ENCODE measurements around the gene STIP1. TPM values are rescaled to one million over a fixed set of nuclear protein-coding genes. Genes with fewer than 3 reads are reported as not detected.
"Not testable (repeated sequence)": the region's sequence is repeated elsewhere in the genome, so short reads cannot be mapped to it uniquely, and the experiment has no call there.

The STIP1 gene
- total RNA-seq, 2 donors from 2014 or later: 104 to 139 TPM

GRCh38 chr11:64244966-64245365 is 59.0 kb downstream of the STIP1 start:
- Histone ChIP-seq H3K9me3 (no peaks in the 10 kb centered on the region), H3K4me1 (replicated peaks) (peaks cover 15% of the 10 kb centered on the region), H3K27ac (peak overlapping the region; percentile 71 to 84), H3K27me3 (replicated peaks; ENCODE audit: insufficient read depth) (no peaks in the 10 kb centered on the region), H3K36me3 (no peaks in the 10 kb centered on the region), H3K4me3 (peak overlapping the region in 1 of 2 donors; percentile 52)
- TF ChIP-seq CTCF (IDR thresholded peaks at IDR 0.05) (no peak), POLR2AphosphoS5 (IDR thresholded peaks at IDR 0.05) (no peak), POLR2A (IDR thresholded peaks at IDR 0.05) (no peak)
- no peak for DNase-seq (ENCODE audit: low spot score)
- intact Hi-C loops (cut with DNase I): no loop called here
- 36% methylated on average over 6 of the region's 6 CpGs for WGBS

GRCh38 chr11:64245401-64245796 is 59.4 kb downstream of the STIP1 start:
- H3K9me3 ChIP-seq: no peaks in the 10 kb centered on the region
- H3K4me3 ChIP-seq: peak overlapping the region; percentile 47 to 52
- no peaks in the 10 kb centered on the region for H3K36me3 ChIP-seq
- intact Hi-C loops (cut with DNase I): no loop called here
- H3K27me3 ChIP-seq (replicated peaks; ENCODE audit: insufficient read depth): no peaks in the 10 kb centered on the region
- H3K27ac ChIP-seq: peak overlapping the region; percentile 71 to 84
- no peak for TF ChIP-seq CTCF (IDR thresholded peaks at IDR 0.05)
- TF ChIP-seq POLR2A (IDR thresholded peaks at IDR 0.05): no peak
- TF ChIP-seq POLR2AphosphoS5 (IDR thresholded peaks at IDR 0.05): no peak
- DNase-seq (ENCODE audit: low spot score): no peak
- H3K4me1 ChIP-seq (replicated peaks): peaks cover 15% of the 10 kb centered on the region
- WGBS: 2% methylated on average over 6 of the region's 6 CpGs

DNA sequence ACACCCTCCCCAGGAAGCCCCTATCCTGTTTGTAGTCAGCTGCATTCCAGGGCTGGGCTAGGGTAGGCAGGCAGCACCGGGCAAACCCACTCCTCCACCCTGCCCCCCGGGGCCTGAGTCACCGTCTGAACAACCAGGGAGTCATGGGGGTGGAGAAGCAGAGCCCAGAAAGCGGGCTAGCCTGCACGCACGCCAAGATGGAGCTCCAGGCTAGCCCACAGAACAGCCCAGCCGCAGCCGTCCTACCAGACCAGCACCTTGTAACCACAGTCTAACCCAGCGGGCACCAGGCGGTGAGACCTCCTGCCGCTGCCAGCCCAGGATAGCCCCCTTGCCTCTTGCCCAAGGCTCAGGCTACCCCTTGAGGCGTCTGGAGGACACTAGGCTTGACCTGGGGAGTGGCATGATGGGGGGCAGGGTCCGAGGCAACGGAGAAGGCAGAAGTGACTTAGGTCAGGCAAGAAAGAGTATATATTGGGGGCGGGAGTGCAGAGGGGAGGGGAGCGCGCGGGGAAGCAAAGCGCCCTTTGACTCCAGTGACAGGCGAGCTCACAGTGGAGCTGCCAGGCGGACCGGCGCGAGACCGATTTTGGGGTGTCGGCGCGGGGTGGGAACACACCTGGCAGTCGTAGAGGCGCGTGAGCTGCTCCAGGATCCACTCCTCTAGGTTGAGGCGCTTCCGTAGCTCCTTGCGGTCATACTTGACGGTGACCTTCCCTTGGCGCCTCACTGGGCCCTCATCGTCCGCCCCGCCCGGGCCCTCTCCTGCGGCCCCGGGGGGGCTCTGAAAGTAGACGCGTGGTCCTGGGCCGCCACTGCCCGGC is 60.0 kb downstream of the STIP1 start:
- Histone ChIP-seq H3K27ac (peak overlapping the region; percentile 71 to 84), H3K9me3 (no peaks in the 10 kb centered on the region), H3K27me3 (replicated peaks; ENCODE audit: insufficient read depth) (no peaks in the 10 kb centered on the region), H3K36me3 (no peaks in the 10 kb centered on the region), H3K4me1 (replicated peaks) (peaks cover 15% of the 10 kb centered on the region), H3K4me3 (peak overlapping the region; percentile 47 to 52)
- no peak for DNase-seq (ENCODE audit: low spot score)
- intact Hi-C loops (cut with DNase I): no loop called here
- peak; percentile 38 for TF ChIP-seq POLR2A (IDR thresholded peaks at IDR 0.05)
- TF ChIP-seq CTCF (IDR thresholded peaks at IDR 0.05): no peak
- under 1% methylated on average over 45 of the region's 46 CpGs for WGBS

DNA sequence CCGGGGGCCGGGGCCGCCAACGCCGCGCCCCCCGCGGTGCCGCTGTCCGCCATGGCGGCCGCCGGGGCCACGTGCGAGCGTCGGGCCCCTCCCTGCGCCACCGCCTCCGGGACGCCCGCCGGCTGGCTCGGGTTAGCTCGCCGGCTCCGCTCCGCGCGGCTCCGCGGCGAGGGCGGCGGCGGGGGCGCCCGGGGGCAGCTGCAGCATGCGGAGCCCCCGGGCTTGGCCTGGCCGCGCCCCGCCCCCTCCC is 60.6 kb downstream of the STIP1 start:
- H3K4me3 ChIP-seq: peak overlapping the region; percentile 47 to 52
- WGBS: 1% methylated on average over 23 of the region's 43 CpGs
- H3K27me3 ChIP-seq (replicated peaks; ENCODE audit: insufficient read depth): not testable (repeated sequence)

DNA sequence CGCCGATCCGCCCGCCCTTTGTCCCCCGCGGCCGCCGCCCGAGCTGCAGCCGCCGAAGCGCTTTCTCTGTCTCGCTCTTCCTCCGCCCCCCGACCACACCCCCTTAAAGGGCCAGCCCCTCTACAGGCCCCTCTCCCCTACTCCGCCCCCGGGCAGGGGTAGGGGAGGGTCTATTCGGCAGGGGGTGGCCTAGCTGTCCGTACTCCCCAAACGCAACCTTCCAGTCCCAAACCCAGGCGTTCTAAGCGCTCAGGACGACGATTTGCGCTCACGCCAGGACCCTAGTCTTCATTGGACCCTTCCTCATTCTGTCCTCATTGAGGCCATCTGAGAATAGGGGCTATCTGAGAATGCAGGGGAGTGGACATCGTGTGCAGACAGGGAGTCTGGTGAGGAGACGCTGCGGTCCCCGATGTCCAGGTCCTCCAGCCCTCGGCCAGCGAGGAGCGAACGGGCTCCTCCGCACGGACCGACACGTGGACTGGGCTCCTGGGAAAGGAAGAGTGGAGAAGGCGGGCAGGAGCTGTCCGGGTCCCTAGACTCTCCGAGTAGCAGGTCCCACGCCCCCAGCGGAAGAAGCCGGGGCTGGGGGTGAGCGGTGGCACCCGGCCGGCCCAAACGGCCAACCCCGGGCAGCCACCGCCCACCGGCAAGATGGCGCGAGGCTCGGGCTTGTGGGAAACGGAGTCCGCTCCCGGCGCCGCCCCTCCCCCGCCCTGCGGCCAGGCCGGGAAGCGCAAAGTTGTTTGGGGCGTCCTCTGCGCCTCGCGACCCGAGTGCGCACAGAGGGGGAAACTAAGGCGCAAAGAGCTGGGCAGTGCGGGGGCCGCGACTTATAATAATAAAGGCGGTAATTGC is 61.1 kb downstream of the STIP1 start, which contains the start of gene PPP1R14B:
Gene PPP1R14B (minus strand): TSS at position 73 of the 858 bp plus-strand sequence. CDS start 270 bp downstream, outside the sequence.
- intact Hi-C loops (cut with DNase I): no loop called here
- Histone ChIP-seq H3K36me3 (no peaks in the 10 kb centered on the region), H3K27ac (peak within 1 kb of the TSS; percentile 82 to 84), H3K4me1 (replicated peaks) (peaks cover 15% of the 10 kb centered on the region), H3K27me3 (replicated peaks; ENCODE audit: insufficient read depth) (no peaks in the 10 kb centered on the region), H3K4me3 (peak within 1 kb of the TSS; percentile 47 to 52), H3K9me3 (no peaks in the 10 kb centered on the region)
- 1% methylated on average over 51 of the region's 74 CpGs for WGBS
- TF ChIP-seq POLR2A (IDR thresholded peaks at IDR 0.05) (peak; percentile 33), POLR2AphosphoS5 (IDR thresholded peaks at IDR 0.05) (peak; percentile 67), CTCF (IDR thresholded peaks at IDR 0.05) (peak in 3 of 4 experiments; percentile 9 to 51 (median 33))
- DNase-seq (ENCODE audit: low spot score): peak; percentile 83

More for the DNA sequence above, 60.6 kb downstream of the STIP1 start:
- intact Hi-C loops (cut with DNase I); H3K9me3 ChIP-seq; DNase-seq (ENCODE audit: low spot score); H3K36me3 ChIP-seq: not testable (repeated sequence)
- Histone ChIP-seq H3K27ac (peak overlapping the region; percentile 71 to 84), H3K4me1 (replicated peaks) (peaks cover 15% of the 10 kb centered on the region)
